Bone marrow (tissue), 2 donors: ENCODE data around the gene CBY2.
"Not testable (repeated sequence)": the region's sequence is repeated elsewhere in the genome, so short reads cannot be mapped to it uniquely, and the experiment has no call there.

Experiments used
- DNase-seq, 2 donors: peaks; one replicate each; lab custom pipeline; 2025; lab: John Stamatoyannopoulos, UW

Gene CBY2, protein sequence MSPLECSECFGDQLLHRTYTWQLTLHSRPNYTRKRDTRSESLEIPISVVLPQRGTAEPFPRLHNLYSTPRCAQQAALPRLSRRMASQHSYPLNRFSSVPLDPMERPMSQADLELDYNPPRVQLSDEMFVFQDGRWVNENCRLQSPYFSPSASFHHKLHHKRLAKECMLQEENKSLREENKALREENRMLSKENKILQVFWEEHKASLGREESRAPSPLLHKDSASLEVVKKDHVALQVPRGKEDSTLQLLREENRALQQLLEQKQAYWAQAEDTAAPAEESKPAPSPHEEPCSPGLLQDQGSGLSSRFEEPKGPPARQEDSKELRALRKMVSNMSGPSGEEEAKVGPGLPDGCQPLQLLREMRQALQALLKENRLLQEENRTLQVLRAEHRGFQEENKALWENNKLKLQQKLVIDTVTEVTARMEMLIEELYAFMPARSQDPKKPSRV

DNA sequence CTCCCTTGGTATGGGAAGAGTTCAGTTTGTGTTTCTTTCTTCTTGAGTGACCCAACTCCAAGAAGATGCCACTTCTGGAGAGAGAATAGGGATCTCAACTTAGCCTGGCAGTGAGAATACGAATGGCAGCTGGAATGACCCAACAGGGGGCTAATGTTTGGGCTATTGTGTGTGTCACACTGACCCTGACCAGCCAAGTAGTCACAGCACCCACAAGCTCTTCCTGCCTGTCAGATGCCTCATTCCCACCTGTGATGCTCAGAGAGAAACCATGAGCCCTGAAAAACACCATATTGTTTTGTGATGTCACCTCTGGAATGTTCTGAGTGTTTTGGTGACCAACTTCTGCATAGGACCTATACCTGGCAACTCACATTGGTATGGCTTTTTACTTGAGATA, at the start of gene CBY2:
TSS of gene CBY2 (plus strand) at position 233 of the 400 bp plus-strand sequence. CDS start at position 304, 71 bp downstream.
- DNase-seq, result no peak

DNA sequence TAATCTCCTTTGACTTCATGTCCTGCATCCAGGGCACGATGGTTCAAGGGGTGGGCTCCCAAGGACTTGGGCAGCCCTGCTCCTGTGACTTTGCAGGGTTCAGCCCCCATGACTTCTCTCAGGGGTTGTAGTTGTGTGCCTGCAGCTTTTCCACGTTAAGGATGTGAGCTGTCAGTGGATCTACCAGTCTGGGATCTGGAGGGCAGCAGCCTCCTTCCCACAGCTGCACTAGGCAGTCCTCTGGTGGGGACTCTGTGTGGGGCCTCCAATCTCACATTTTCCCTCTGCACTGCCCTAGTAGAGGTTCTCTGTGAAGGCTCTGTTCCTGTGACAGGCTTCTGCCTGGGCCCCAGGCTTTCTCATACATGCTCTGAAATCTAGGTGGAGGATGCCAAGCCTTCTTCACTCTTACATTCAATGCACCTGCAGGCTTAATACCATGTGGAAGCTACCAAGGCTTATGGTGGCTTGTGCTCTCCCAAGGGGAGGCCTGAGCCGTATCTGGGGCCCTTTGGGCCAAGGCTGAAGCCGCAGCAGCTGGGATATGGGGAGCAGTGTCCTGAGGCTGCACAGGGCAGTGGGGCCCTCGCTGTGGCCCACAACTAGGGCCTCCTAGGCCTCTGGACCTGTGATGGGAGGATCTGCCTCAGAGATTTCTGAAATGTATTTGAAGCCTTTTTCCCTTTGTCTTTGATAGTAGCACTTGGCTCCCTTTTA, 47.3 kb upstream of the CBY2 start:
- DNase-seq, result no peak

DNA sequence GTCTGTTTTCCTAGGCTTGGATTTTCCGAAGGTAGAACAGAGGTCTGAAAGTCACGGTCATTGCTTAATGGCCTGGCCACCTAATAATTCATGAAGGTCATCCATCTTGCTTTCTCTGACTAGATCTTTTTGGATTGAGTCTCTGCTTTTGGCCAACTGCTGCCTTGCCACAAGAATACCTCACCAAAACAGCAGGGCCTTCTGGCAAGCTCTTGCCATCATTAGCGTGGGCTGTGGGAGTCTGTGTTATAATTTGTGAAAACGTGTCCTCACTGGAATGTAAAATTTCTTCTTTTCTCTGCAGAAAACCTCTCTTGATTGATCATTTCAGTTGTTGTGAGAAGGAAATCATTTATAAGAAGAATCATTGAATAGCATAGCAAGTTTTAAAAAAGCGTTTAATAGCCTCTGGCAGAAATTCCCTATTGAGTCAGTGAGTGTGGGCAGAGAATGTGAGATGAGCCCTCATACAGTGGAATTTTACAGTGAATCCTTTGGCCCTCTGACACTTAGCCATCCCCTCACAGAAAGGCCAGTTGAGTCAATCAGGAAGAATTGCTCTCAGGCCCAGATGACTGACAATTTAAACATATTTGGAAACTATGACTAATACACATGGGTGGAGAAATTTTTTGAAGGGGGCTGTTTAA, 43.4 kb upstream of the CBY2 start:
- DNase-seq, result no peak

DNA sequence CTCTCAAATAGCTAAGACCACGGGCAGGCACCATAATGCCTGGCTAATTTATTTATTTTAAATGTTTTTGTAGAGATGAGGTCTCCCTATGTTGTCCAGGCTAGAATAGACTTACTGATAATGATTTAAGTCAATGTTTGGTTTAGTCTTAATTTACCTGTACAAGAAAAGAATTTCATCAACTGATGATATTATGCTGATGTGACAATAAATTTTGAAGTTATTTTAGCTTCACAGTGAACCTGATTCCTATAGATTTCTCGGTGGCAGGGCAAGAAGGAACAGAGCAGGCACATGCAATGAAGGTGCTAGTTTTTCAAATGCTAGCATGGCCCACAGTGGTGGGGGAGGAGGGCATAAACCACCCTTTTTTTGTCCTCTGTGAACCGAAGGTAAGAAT, 42.6 kb upstream of the CBY2 start:
- no peak for DNase-seq

DNA sequence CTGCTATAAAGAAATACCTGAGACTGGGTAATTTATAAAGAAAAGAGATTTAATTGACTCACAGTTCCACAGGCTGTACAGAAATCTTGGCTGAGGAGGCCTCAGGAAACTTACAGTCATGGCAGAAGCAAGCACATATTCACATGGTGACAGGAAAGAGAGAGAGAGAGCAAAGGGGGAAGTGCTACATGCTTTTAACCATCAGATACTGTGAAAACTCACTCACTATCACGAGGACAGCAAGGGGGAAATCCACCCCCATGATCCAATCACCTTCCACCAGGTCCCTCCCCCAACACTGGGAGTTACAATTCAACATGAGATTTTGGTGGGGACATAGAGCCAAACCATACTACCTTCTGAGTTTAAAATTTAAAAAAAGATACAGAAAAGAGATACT, 41.7 kb upstream of the CBY2 start:
- not testable (repeated sequence) for DNase-seq

DNA sequence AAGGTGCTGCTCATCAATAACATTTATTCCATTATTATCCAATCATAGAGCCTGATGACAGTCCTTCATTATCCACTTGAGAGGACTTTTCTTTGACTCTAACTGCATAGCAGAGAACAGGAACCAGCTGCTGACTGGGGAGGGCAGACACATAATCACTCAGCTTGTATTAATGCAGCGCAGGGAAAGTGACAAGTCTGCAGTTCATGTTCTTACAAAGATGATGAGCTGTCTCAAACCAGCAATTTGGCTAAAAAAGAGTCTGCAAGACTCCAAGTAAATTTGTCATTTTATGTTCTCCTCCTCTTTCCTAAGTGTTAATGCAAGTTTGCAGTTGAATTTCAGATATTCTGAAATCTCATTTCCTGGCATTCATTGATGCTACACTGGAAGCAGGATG, 40.0 kb upstream of the CBY2 start:
- no peak for DNase-seq

DNA sequence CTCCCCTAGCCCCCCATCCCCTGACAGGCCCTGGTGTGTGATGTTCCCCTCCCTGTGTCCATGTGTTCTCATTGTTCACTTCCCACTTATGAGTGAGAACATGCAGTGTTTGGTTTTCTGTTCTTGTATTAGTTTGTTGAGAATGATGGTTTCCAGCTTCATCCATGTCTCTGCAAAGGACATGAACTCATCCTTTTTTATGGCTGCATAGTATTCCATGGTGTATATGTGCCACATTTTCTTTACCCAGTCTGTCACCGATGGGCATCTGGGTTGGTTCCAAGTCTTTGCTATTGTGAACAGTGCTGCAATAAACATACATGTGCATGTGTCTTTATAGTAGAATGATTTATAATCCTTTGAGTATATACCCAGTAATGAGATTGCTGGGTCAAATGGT, 39.2 kb upstream of the CBY2 start:
- not testable (repeated sequence) for DNase-seq

DNA sequence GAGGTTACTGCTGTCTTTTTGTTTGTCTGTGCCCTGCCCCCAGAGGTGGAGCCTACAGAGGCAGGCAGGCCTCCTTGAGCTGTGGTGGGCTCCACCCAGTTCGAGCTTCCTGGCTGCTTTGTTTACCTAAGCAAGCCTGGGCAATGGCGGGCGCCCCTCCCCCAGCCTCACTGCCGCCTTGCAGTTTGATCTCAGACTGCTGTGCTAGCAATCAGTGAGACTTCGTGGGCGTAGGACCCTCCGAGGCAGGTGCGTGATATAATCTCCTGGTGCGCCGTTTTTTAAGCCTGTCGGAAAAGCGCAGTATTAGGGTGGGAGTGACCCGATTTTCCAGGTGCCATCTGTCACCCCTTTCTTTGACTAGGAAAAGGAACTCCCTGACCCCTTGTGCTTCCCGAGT, 32.5 kb upstream of the CBY2 start:
- not testable (repeated sequence) for DNase-seq

DNA sequence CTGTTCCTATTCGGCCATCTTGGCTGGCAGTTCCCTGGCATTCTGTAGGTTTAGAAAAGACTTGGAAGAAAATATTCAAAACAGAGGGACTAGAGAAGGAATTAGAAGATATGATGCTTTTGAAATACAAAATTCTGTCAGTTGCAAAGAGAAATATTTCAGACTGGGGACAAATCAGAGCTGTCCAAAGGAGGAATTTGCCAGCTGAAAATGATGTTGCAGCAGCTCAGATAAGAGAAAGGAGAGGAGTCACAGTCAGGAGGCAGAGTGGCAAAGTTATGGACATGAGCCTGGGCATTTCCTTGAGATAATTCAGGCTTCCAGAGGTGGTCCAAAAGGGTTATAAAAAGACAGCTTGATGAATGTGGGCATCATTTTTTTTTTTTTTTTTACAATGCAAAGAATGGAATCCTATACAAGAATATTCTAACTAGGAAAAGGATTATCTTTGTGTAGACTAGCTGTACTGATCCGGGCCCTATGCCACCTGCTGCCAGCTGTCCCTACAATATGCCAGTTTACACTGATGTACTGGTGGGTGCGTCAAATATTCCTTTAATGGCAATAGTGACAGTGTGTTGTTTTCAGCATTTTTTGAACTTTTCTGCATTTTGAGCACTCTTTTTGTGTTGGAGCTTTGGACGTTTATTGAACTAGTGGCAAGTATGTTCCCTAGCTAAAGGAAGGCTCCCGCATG, 31.8 kb upstream of the CBY2 start:
- no peak for DNase-seq

DNA sequence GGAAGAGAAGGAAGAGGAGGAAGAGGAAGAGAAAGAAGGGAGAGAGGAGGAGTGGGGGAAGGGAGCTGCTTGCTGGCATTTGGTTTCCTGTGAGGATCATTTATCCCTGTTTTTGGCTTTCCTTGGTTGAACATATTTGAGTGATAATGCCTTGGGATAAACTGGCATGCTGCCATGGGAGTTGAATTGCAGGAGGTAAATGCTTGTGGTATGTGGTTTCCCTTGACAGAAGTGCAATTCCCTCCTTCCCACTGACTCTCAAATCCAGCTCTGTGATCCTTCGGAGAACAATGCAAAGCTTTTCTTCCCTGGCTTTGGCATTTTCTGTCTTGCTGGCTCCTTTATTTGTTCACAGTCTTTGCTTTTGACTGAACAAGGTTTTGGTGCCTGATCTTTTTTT, 27.2 kb upstream of the CBY2 start:
- no peak for DNase-seq

DNA sequence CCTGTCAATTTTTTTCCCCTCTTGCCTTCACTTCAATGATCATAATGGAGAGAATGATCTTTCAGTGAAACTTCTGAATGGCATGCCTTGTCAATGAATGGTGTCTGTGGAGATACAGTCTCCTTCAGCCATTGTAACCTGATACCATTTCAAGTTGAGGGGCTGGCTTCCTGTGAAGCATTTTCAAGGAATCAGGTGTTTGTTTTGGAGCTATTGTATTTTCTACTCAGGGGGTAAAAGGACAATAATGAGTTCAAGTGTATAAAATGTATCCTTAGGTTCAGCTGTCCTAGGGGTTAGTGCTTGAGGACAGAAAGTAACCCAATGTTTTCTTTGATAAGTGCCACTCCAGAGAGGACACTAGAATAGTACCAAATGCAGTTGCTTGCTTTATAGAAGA, 23.8 kb upstream of the CBY2 start:
- no peak for DNase-seq

DNA sequence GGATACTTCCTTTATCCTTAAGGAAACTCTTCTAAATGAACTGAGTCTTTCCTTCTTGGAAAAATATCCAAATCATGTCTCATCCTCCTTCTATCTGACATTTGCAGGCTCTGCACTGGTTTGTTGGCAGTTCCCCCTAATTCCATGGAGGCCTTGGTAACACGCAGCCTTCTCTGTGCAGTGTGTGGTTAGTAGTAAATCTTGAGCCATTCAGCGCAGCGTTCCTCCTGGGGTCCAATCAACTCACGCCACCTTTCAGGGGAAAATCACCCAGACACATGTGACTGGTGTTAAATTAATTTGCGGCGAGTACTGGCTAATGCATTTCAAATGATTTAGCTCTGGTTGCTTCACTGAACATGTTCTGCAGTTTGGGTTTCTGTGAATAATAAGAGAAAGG, 21.0 kb upstream of the CBY2 start:
- DNase-seq, result no peak

DNA sequence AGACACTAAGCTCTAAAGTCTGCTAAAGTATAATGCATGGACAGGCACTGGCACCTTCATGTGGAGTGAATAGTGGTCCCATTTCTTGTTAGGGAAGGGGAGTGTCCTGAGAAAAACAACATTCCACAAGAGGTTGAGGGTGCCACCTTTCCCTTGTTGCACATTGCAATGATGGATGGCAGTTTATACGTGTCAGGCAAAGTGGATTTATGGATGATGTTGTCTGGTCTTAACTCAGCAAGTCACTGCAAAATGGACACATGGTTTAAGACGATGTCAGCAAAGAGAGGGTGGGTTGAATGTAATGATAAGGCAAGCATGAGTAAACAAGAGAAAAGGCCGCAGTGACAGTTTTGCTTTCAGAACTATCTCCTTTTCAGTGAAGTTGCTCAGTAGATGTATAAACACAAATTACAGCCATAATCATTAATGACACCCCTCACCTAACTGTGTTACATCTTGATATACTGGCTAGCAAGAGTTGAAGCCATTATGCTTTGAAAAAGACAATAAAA, 19.6 kb upstream of the CBY2 start:
- no peak for DNase-seq

DNA sequence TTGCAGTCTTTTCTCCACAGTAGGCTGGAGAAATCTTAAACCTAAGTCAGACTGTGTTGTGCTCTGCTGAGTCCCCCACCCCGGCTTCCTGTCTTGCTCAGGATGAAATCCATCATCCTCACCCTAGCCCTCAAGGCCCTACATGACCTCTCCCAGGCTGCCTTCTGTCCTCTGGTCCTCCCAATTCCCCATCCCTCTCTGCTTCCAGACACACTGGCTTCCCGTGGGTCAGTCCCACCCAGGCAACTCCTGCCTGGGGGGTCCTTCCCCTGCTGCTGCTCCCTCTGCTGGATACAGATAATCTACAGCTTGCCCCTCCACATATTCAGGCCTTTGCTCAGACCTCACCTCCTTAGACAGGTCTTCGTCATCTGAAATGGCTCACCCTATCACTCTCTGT, 18.4 kb upstream of the CBY2 start:
- DNase-seq, result no peak

DNA sequence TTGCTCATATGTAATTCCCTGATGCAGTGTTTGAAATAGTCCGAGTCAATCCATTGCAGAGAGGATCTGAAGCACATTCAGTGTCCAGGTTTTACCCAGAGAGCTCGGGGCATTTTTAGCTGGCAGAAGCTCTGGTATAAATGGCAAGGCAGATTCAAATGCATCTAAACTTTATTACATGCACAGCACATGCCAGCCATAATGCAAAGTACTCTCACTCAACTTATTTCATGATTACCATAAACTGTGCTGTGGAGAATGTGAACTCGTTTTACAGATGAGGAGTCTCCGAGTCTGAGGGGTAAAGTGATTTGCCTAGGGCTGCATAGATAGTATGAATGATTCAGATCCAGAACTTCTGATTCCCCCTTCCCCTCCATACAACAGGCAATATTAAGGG, 13.5 kb upstream of the CBY2 start:
- no peak for DNase-seq

DNA sequence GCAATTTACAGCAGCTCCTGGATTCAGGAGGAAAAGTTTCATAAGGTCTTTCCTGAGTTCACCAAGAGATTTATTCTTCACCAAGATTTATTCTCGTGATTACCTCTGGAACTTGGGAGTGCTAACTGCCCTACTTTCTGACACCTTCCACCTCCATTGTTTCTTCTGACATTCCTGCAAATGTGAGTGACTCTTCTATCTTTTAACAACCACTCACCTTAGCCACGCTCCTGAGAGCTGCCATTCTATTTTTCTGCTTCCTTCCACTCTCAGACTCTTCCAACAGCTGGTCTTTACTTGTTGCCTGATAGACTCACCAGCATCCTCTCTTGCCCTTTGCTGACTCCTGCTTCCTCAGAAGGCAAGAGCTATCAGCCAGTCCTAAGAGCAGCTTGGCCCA, 11.5 kb upstream of the CBY2 start:
- no peak for DNase-seq

DNA sequence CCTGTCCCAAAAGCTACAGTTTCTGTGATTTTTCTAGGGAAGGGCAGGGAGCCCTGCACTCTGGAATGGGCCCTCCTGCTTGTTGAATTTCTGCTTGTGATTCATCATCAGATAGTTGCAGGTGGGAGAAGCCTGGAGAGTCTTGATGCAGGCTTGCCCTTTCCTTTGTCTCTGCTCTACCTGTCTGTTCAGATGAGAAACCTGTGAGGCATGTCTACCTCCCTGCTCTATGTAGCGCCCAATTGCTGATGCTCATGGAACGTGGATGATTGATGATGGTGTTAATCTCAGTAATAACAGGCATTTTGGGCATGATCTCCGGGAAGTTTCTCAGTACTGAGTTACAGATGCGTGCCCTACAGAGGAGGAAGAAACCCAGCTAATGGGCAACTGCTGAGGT, 10.9 kb upstream of the CBY2 start:
- DNase-seq, result no peak

DNA sequence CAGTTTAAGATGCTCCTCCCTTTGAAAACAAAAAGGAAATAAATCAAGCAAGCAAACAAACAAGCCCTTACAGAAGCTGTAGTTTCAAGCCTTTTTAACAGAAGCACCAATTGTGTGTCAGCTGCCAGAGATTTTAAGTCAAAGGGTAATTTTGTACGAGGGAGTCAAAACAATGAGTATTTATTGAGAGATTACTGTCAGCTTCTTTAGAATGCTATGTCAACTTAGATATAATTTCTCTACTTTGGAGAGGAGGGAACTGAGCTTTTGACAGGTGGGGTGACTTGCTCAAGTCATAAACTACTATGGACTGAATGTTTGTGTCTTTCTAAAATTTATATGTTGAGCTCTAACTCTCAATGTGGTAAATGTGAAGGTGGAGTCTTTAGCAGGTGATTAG, 10.5 kb upstream of the CBY2 start:
- DNase-seq, result no peak

DNA sequence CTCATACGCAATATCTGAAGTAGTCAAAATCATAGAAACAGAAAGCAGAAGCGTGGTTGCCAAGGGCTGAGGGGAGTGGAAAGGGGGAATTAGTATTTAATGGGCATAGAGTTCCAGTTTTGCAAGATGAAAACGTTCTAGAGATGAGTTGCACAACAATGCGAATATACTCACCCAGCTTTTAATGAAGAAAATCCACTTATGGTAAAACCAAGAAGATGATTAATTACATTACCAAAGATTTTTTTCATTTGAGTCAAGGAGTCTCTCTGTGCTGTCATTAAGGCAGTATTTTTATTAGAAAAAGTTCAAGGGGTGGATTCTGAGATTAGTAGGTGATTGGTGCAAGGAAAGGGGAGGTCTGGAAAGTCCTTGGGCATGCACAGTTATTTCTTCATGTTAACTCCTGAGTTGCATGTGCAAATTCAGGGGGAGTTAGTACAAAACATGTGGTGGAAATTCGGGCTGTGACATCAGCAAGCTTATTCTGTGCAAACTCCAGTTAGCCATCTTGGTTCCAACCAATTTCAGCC, 6.9 kb upstream of the CBY2 start:
- DNase-seq, result no peak

DNA sequence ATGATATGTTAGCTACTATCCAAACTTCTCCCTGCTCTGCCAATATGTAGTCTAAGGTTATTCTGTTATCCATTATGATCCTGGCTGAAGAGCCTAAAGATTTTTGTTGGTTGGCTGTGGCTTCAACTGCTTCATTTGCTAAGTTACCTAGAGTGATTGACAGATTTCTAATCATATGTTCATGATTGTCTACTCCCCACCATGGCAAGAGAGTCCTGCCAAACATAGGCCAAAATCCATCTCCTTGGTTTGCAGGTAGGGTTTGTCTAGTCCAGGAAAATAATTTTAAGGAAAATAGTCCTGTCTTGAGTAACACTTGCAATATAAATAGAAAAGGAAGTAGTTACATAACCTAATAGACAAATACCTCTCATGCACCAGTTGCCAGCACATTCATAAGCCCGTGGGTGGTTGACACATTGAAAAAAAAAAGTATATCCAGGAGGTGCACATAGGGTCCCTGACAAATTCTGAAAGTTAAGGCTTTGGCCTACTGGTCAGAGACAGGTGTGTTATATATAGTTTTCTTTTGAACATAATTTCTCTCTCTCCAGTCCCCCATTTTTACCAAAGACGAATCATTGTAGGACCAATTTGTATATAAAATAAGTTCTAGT, 5.4 kb upstream of the CBY2 start:
- DNase-seq, result no peak
